ENCODE measurements around the gene FGF1. TPM values are rescaled to one million over a fixed set of nuclear protein-coding genes. Genes with fewer than 3 reads are reported as not detected.

The FGF1 gene
- total and polyA plus RNA-seq, 11 donors: 8.7 to 74.7 (median 49.0) TPM

DNA sequence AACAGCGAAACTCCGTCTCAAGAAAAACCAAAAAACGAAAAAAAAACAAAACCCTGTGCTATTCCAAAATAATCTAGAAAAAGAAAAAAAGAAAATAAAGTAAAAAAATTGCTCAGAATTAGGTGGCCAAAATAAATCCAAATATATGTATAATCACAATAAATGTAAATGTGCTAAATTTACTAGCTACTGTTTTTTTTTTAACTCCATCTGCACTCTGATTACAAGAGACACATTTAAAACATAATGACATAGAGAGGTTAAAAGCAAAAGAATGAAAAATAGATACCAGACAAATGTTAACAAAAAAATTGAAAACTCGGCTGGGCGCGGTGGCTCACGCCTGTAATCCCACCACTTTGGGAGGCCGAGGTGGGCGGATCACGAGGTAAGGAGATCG lies 66.1 kb downstream of the FGF1 start:
- no peaks in the 10 kb centered on the region for H3K36me3 ChIP-seq
- H3K9me3 ChIP-seq: peaks cover 0 to 8% (median 0%) of the 10 kb centered on the region in 12 donors
- H3K4me1 ChIP-seq: peaks cover 0 to 20% (median 6%) of the 10 kb centered on the region in 12 donors
- no peak overlapping the region for H3K4me3 ChIP-seq
- intact Hi-C loops (cut with DNase I): loop anchor here in 3 of 10 donors (10.0 kb wide), 1 partner anchor 265 kb away; no protein-coding TSS in a partner anchor
- DNase-seq (no peak), ATAC-seq (no peak)
- TF ChIP-seq POLR2A (IDR thresholded peaks at IDR 0.05): no peak
- TF ChIP-seq, protein P1, sequence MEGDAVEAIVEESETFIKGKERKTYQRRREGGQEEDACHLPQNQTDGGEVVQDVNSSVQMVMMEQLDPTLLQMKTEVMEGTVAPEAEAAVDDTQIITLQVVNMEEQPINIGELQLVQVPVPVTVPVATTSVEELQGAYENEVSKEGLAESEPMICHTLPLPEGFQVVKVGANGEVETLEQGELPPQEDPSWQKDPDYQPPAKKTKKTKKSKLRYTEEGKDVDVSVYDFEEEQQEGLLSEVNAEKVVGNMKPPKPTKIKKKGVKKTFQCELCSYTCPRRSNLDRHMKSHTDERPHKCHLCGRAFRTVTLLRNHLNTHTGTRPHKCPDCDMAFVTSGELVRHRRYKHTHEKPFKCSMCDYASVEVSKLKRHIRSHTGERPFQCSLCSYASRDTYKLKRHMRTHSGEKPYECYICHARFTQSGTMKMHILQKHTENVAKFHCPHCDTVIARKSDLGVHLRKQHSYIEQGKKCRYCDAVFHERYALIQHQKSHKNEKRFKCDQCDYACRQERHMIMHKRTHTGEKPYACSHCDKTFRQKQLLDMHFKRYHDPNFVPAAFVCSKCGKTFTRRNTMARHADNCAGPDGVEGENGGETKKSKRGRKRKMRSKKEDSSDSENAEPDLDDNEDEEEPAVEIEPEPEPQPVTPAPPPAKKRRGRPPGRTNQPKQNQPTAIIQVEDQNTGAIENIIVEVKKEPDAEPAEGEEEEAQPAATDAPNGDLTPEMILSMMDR (IDR thresholded peaks at IDR 0.05): no peak
- no peak overlapping the region for H3K27ac ChIP-seq
- no peaks in the 10 kb centered on the region for H3K27me3 ChIP-seq
- WGBS, 4 donors: 86 to 93% (median 90%) methylated on average over 11 of the region's 11 CpGs

DNA sequence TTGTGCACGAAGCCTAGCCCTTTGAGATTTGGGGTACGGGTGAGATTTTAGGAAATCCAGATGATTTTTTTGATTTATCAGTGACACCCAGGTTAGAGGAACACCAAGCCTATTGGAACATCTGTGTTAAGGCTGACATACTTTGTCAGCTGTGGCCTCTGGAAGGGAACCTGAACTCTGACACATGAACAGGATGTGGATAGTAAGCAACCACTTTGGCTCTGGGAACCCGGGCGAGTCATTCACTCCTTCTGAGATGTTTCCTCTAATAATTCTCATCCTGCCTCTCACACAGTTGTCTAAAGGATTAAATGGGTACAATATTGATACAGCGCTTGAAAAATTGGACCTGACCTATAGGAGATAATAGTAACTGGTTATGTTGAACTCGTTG lies 67.8 kb downstream of the FGF1 start:
- H3K27ac ChIP-seq: peak overlapping the region in 3 of 12 donors; percentile 7 to 43 (median 27)
- no peak for TF ChIP-seq POLR2A (IDR thresholded peaks at IDR 0.05)
- TF ChIP-seq, protein P1 (IDR thresholded peaks at IDR 0.05): no peak
- WGBS, 4 donors: 59 to 70% (median 63%) methylated on average over 6 of the region's 6 CpGs
- H3K27me3 ChIP-seq: no peaks in the 10 kb centered on the region
- H3K9me3 ChIP-seq: peaks cover 0 to 8% (median 0%) of the 10 kb centered on the region in 12 donors
- ATAC-seq (peak in 2 of 4 donors; percentile 62 to 80), DNase-seq (peak in 2 of 5 donors; percentile 39 to 53)
- no peak overlapping the region for H3K4me3 ChIP-seq
- peaks cover 0 to 7% (median 0%) of the 10 kb centered on the region in 9 donors for H3K36me3 ChIP-seq
- H3K4me1 ChIP-seq: peaks cover 0 to 16% (median 1%) of the 10 kb centered on the region in 12 donors
- intact Hi-C loops (cut with DNase I): loop anchor here in 3 of 10 donors (10.0 kb wide), 1 partner anchor 267 kb away; no protein-coding TSS in a partner anchor

DNA sequence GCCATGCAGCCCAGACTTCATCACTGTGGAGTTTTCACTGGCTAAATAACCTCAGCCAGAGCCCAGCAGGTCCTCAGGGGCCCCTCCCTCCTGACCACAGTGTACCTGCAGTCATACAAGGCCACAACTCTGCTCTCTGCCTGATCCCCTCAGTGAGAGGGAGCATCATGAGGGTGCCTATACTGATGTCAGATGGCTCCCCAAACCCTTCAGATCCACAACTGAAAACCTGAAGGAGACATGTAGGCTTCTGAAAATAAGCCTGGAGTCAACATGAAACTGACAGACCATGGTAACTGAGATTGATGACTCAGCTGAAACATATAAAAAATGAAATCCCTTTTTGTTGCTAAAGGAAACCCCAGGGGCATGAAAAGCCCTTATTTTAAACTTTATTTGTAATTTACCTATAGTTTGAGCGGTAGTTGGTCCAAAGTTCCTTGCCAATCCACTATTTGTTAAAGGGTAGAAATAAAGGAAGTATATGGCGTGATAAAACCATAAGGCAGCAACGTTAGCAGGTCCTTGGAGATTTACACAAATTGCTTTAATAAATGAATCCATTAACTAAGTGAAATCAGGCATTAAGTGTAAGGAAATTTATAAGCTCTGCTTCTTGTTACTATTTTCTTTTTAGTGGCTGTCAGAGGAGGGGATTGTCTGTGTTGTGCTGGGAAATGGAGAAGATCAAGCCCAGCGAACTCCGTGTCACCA lies 68.3 kb downstream of the FGF1 start:
- DNase-seq (no peak), ATAC-seq (no peak)
- Histone ChIP-seq H3K4me3 (no peak overlapping the region), H3K9me3 (peaks cover 0 to 8% (median 0%) of the 10 kb centered on the region in 12 donors), H3K4me1 (peaks cover 0 to 16% (median 2%) of the 10 kb centered on the region in 12 donors), H3K36me3 (peaks cover 0 to 12% (median 0%) of the 10 kb centered on the region in 9 donors), H3K27ac (peak overlapping the region in 2 of 12 donors; percentile 19 to 27), H3K27me3 (no peaks in the 10 kb centered on the region)
- WGBS, 4 donors: 82 to 89% (median 86%) methylated on average over 5 of the region's 5 CpGs
- intact Hi-C loops (cut with DNase I): loop anchor here in 3 of 10 donors (10.0 kb wide), 1 partner anchor 267 kb away; no protein-coding TSS in a partner anchor
- TF ChIP-seq, protein P1 (IDR thresholded peaks at IDR 0.05): no peak
- TF ChIP-seq POLR2A (IDR thresholded peaks at IDR 0.05): no peak

DNA sequence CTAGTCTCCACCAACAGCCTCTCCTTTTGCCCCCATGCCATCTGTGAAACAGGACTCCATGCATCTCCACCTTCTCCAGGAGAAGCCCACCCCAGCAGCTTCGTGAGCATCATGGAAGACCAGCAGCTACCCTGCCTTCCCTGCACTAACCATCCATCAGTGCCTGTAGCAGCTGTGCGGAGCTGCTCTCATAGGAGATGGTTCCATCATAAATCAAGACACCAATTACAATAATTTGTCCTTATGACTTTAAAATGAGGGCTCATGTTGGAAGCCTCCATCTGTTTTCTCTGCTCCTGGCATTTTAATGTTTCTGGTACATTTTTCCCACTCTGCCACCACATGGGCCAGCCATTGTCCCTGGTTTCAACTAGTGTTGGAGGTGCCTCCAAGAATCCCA lies 69.9 kb downstream of the FGF1 start:
- Histone ChIP-seq H3K9me3 (peaks cover 0 to 8% (median 0%) of the 10 kb centered on the region in 12 donors), H3K27me3 (no peaks in the 10 kb centered on the region), H3K36me3 (peaks cover 0 to 18% (median 0%) of the 10 kb centered on the region in 9 donors), H3K27ac (no peak overlapping the region), H3K4me3 (no peak overlapping the region), H3K4me1 (peaks cover 0 to 21% (median 6%) of the 10 kb centered on the region in 12 donors)
- ATAC-seq (no peak), DNase-seq (no peak)
- intact Hi-C loops (cut with DNase I): loop anchor here in 4 of 10 donors (2.0 to 10.0 kb wide), 2 partner anchors 83 to 269 kb away; no protein-coding TSS in a partner anchor
- TF ChIP-seq, protein P1 (IDR thresholded peaks at IDR 0.05): no peak
- no peak for TF ChIP-seq POLR2A (IDR thresholded peaks at IDR 0.05)
- 96 to 97% (median 96%) methylated on average over 2 of the region's 2 CpGs for WGBS, 4 donors

All from heart left ventricle (tissue), 16 donors.